Psoas muscle (tissue), 8 donors: ENCODE results near the gene KIAA1614. TPM values are rescaled to one million over a fixed set of nuclear protein-coding genes. Genes with fewer than 3 reads are reported as not detected.

Experiments
- ATAC-seq, 4 donors: fragments of 200-7000 bp; cut with Tn5 transposase; one replicate each; pipeline ENCODE4 v1.9.1; 2020; ENCODE audit warnings: moderate library complexity in 3 of 4, mild to moderate bottlenecking in 2 of 4
- DNase-seq, 2 donors: peaks; one replicate each; pipeline ENCODE4 v3.0.0-alpha.2; 2020
- H3K27ac ChIP-seq: fragments of 200-600 bp; one replicate; pipeline ENCODE4 v1.8.0; 2022
- H3K27me3 ChIP-seq, 3 donors: fragments of 200-600 bp in 1 of 3; one replicate each; pipeline versions ENCODE4 v1.6.1 to v1.8.0; 2013 to 2022; ENCODE audit warnings: low read length in 2 of 3, mild to moderate bottlenecking in 2 of 3, moderate library complexity in 1 of 3; ENCODE audit not compliant: insufficient read depth in 3 of 3
- H3K36me3 ChIP-seq, 2 donors: fragments of 200-600 bp in 1 of 2; one replicate each; pipeline versions ENCODE4 v1.6.1 to v1.8.0; 2013 to 2022; ENCODE audit warnings: low read depth in 1 of 2, mild to moderate bottlenecking in 1 of 2, moderate library complexity in 1 of 2; ENCODE audit not compliant: insufficient read depth in 1 of 2
- H3K4me1 ChIP-seq: fragments of 200-600 bp; one replicate; pipeline ENCODE4 v1.8.0; 2022
- H3K4me3 ChIP-seq: fragments of 200-600 bp; one replicate; pipeline ENCODE4 v1.8.0; 2022; ENCODE audit warnings: mild to moderate bottlenecking
- H3K9me3 ChIP-seq: fragments of 200-600 bp; one replicate; pipeline ENCODE4 v1.8.0; 2022
- CTCF ChIP-seq: fragments of 200-600 bp; IDR thresholded peaks from one replicate; pipeline ENCODE4 v1.8.0; 2022; ENCODE audit warnings: antibody characterized with exemption
- WGBS, 3 donors: extraction: QIAGEN DNeasy Blood & Tissue Kit; methylation state at CpG; one replicate each; pipeline versions ENCODE4 v1.1.6 to v1.1.7; 2013; 5-methylcytosine and 5-hydroxymethylcytosine counted together
- intact Hi-C, 2 donors: fragments of 100-400 bp; cut with DNase I; formaldehyde crosslinking; loops; one replicate each; pipeline versions ENCODE4 v1.11.0 to v1.14.2; 2022
- polyA plus RNA-seq, 3 donors: library from polyadenylated mRNA; stranded (reverse); fragments of 200-250 nt; gene quantifications; one replicate each; pipeline ENCODE4 v1.2.3, GENCODE V29; 2013
- total RNA-seq, 4 donors: library from RNA; stranded (reverse); fragmentation: NEBNext Ultra II Directional in 2 of 4; extraction: Animal tissue kit (Norgen Biotek cat#: 25700) in 2 of 4; gene quantifications; one replicate each; pipeline versions ENCODE4 v1.2.1 to v1.2.4, GENCODE V29; 2021 to 2023
- donor health status: healthy with polysubstance abuse.
- donor health status: DM: no; HTN: no; CAD: no; lungs with moderate emphysema.
- donor health status: Bipolar disorder and iron deficiency.
- donor health status: healthy.
- donor health status: DM: yes; HTN: yes; CAD: no.
- donor health status: DM: no; HTN: no; CAD: no.
- donor health status: DM: no; HTN: no; CAD: no.
- donor health status: DM: yes; HTN: yes; CAD: no.

Gene KIAA1614
- total and polyA plus RNA-seq, 7 donors, result 0.45 to 1.6 (median 0.88) TPM

GRCh38 chr1:180907313-180908055, 5.2 kb upstream of the KIAA1614 start:
- Histone ChIP-seq H3K27me3 (peaks cover 0 to 14% (median 5%) of the 10 kb centered on the region in 3 donors), H3K4me3 (no peak overlapping the region), H3K36me3 (no peaks in the 10 kb centered on the region), H3K27ac (no peak overlapping the region), H3K4me1 (no peaks in the 10 kb centered on the region), H3K9me3 (no peaks in the 10 kb centered on the region)
- no peak for TF ChIP-seq CTCF
- intact Hi-C loops, result no loop called here
- DNase-seq, result no peak
- no peak for ATAC-seq
- 75 to 82% (median 80%) methylated on average over 10 of the region's 10 CpGs for WGBS, 3 donors

GRCh38 chr1:180908074-180908765, 4.5 kb upstream of the KIAA1614 start:
- H3K4me1 ChIP-seq, result no peaks in the 10 kb centered on the region
- intact Hi-C loops, result no loop called here
- H3K27ac ChIP-seq, result no peak overlapping the region
- no peak for TF ChIP-seq CTCF
- DNase-seq (no peak), ATAC-seq (no peak)
- H3K36me3 ChIP-seq, result no peaks in the 10 kb centered on the region
- peaks cover 0 to 21% (median 6%) of the 10 kb centered on the region in 3 donors for H3K27me3 ChIP-seq
- no peaks in the 10 kb centered on the region for H3K9me3 ChIP-seq
- no peak overlapping the region for H3K4me3 ChIP-seq
- WGBS, 3 donors, result 89 to 91% (median 90%) methylated on average over 15 of the region's 15 CpGs

- Histone ChIP-seq H3K4me3 (no peak overlapping the region), H3K27ac (no peak overlapping the region), H3K36me3 (no peaks in the 10 kb centered on the region), H3K27me3 (peaks cover 0 to 23% (median 9%) of the 10 kb centered on the region in 3 donors), H3K4me1 (no peaks in the 10 kb centered on the region), H3K9me3 (no peaks in the 10 kb centered on the region)
- TF ChIP-seq CTCF, result no peak
- WGBS, 3 donors, result 81 to 93% (median 91%) methylated on average over 3 of the region's 3 CpGs
- no peak for DNase-seq
- ATAC-seq, result no peak
- intact Hi-C loops, result no loop called here
Measured at GRCh38 chr1:180909005-180909414, 3.7 kb upstream of the KIAA1614 start.

GRCh38 chr1:180909462-180909976, 3.2 kb upstream of the KIAA1614 start:
- H3K4me3 ChIP-seq, result no peak overlapping the region
- no peaks in the 10 kb centered on the region for H3K36me3 ChIP-seq
- H3K9me3 ChIP-seq, result no peaks in the 10 kb centered on the region
- H3K4me1 ChIP-seq, result no peaks in the 10 kb centered on the region
- TF ChIP-seq CTCF, result no peak
- H3K27me3 ChIP-seq, result peaks cover 0 to 23% (median 9%) of the 10 kb centered on the region in 3 donors
- no peak overlapping the region for H3K27ac ChIP-seq
- intact Hi-C loops, result no loop called here
- 81 to 86% (median 83%) methylated on average over 5 of the region's 5 CpGs for WGBS, 3 donors
- DNase-seq, result no peak
- ATAC-seq, result no peak
